GM23338 (cell line): Measurements from ENCODE around the gene RNF130. TPM values are rescaled to one million over a fixed set of nuclear protein-coding genes. Genes with fewer than 3 reads are reported as not detected.

Source experiments
- ATAC-seq: fragments of 200-7000 bp; cut with Tn5 transposase; 3 replicates; pipeline ENCODE4 v1.9.1; 2020
- DNase-seq: peaks from one replicate; pipeline ENCODE4 v3.0.0-alpha.2; 2015; ENCODE audit warnings: low spot score
- H2AFZ ChIP-seq: fragments of 200-600 bp; sonication (generic); 2 replicates; pipeline ENCODE4 v1.8.0; 2016; ENCODE audit warnings: antibody characterized with exemption, mild to moderate bottlenecking, moderate library complexity
- H3F3A ChIP-seq: fragments of 200-600 bp; sonication (generic); replicated peaks from 2 replicates; pipeline ENCODE4 v1.8.0; 2017; ENCODE audit warnings: antibody characterized with exemption, mixed run types, low read depth
- H3K27ac ChIP-seq: fragments of 200-600 bp; sonication (generic); 2 replicates; pipeline ENCODE4 v1.6.1; 2016; ENCODE audit warnings: low read depth
- H3K27me3 ChIP-seq: fragments of 200-600 bp; sonication (generic); 2 replicates; pipeline ENCODE4 v1.8.0; 2016; ENCODE audit warnings: mild to moderate bottlenecking, mixed run types, moderate library complexity; ENCODE audit not compliant: insufficient read depth
- H3K36me3 ChIP-seq: fragments of 200-600 bp; sonication (generic); 2 replicates; pipeline ENCODE4 v1.8.0; 2016; ENCODE audit warnings: mild to moderate bottlenecking; ENCODE audit not compliant: insufficient read depth
- H3K4me1 ChIP-seq: fragments of 200-600 bp; sonication (generic); 2 replicates; pipeline ENCODE4 v1.8.0; 2016; ENCODE audit warnings: mild to moderate bottlenecking, moderate library complexity; ENCODE audit not compliant: insufficient read depth
- H3K4me2 ChIP-seq: fragments of 200-600 bp; sonication (generic); 2 replicates; pipeline ENCODE4 v1.7.1; 2017; ENCODE audit warnings: mixed run types
- H3K4me3 ChIP-seq: fragments of 200-600 bp; sonication (generic); 2 replicates; pipeline ENCODE4 v1.6.1; 2016; ENCODE audit warnings: mixed run types
- H3K79me2 ChIP-seq: fragments of 200-600 bp; sonication (generic); replicated peaks from 2 replicates; pipeline ENCODE4 v1.8.0; 2017; ENCODE audit warnings: mild to moderate bottlenecking; ENCODE audit not compliant: insufficient read depth
- H3K9me2 ChIP-seq: fragments of 200-600 bp; sonication (generic); 2 replicates; pipeline ENCODE4 v1.8.0; 2017; ENCODE audit not compliant: insufficient read depth
- H4K20me1 ChIP-seq: fragments of 200-600 bp; sonication (generic); replicated peaks from 2 replicates; pipeline ENCODE4 v1.8.0; 2017; ENCODE audit warnings: mild to moderate bottlenecking; ENCODE audit not compliant: insufficient read depth
- H3K27ac Mint-ChIP-seq: 2 replicates; pipeline ENCODE4 v1.8.0; 2020; ENCODE audit warnings: inconsistent platforms, mild to moderate bottlenecking, moderate library complexity, mixed read lengths
- H3K27me3 Mint-ChIP-seq: 3 replicates; pipeline ENCODE4 v1.8.0; 2022; ENCODE audit warnings: low read depth, mild to moderate bottlenecking, moderate library complexity, mixed read lengths, inconsistent platforms; ENCODE audit not compliant: insufficient read depth, poor library complexity
- H3K36me3 Mint-ChIP-seq: 3 replicates; pipeline ENCODE4 v1.8.0; 2021; ENCODE audit warnings: low read depth, mild to moderate bottlenecking, inconsistent platforms, moderate library complexity, mixed read lengths
- H3K4me1 Mint-ChIP-seq: 3 replicates; pipeline ENCODE4 v1.8.0; 2020; ENCODE audit warnings: mild to moderate bottlenecking, inconsistent platforms, mixed read lengths
- H3K4me3 Mint-ChIP-seq: 3 replicates; pipeline ENCODE4 v1.8.0; 2021; ENCODE audit warnings: moderate library complexity, mild to moderate bottlenecking, inconsistent platforms, mixed read lengths
- H3K9me3 Mint-ChIP-seq: 3 replicates; pipeline ENCODE4 v1.8.0; 2020; ENCODE audit warnings: moderate library complexity, mild to moderate bottlenecking, inconsistent platforms, mixed read lengths
- CREB1 ChIP-seq: fragments of 250-450 bp; sonication (Bioruptor Pico); IDR thresholded peaks from 2 replicates; pipeline ENCODE4 v1.5.0; 2020; ENCODE audit warnings: low read depth, mild to moderate bottlenecking, moderate library complexity
- POLR2AphosphoS5 ChIP-seq: IDR thresholded peaks from 2 replicates; pipeline ENCODE4 v1.6.1; 2016; ENCODE audit warnings: antibody characterized with exemption, low read depth
- STAT1 ChIP-seq: IDR thresholded peaks from one replicate; pipeline ENCODE4 v1.6.1; 2016; ENCODE audit warnings: antibody characterized with exemption; ENCODE audit not compliant: unreplicated experiment
- ZNF331 ChIP-seq: fragments of 250-450 bp; sonication (Bioruptor Pico); IDR thresholded peaks from 2 replicates; pipeline ENCODE4 v1.5.0; 2020; ENCODE audit warnings: low read depth, mild to moderate bottlenecking, moderate library complexity
- polyA plus RNA-seq: library from polyadenylated mRNA; unstranded; fragments of >200 nt; fragmentation: Nextera tagmentation; extraction: Ambion mirVana; gene quantifications from 2 replicates; pipeline ENCODE4 v1.2.1, GENCODE V29; 2016
- total RNA-seq: library from RNA; depleted of rRNA; stranded (reverse); fragments of >200 nt; shearing (Covaris generic); gene quantifications from 2 replicates; pipeline ENCODE4 v1.2.3, GENCODE V29; 2014
- TF ChIP-seq, protein P1 (sequence below), 2 experiments: fragments of 200-600 bp in 1 of 2; sonication (generic) in 1 of 2; conservative IDR thresholded peaks; 2 replicates each; pipeline versions ENCODE4 v1.5.1 to v1.6.1; 2016 to 2017; ENCODE audit warnings: antibody characterized with exemption in 2 of 2, low read depth in 2 of 2, mild to moderate bottlenecking in 2 of 2, moderate library complexity in 1 of 2
- TF ChIP-seq, protein P2 (sequence below): IDR thresholded peaks from one replicate; pipeline ENCODE4 v1.6.1; 2018; ENCODE audit warnings: antibody characterized with exemption; ENCODE audit not compliant: unreplicated experiment

The RNF130 gene
- total and polyA plus RNA-seq, 2 experiments from 2014 or later: 60.1 to 97.3 TPM

DNA sequence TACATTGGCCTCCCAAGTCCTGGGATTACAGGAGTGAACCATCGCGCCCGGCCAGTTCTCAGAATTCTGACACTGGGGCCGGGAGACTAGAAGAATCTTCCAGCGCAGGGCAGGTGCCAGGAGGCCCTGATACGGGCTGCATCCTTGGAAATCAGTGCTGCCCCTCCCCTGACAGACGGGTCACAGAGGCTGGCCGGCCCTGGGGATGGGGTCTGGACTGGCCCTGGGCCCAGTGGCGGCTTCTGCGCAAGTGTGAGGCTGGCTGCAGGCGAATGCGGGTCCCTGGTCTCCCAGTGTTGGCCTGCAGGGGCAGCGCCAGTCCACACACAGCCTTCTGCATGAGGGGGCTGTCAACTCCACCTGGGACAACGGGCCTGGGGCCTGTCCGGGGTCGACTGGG, 163.0 kb downstream of the RNF130 start:
- H3K27ac ChIP-seq: no peak overlapping the region
- H3K27me3 Mint-ChIP-seq: peaks cover 14% of the 10 kb centered on the region
- no peaks in the 10 kb centered on the region for H3K27me3 ChIP-seq
- H2AFZ ChIP-seq: no peak overlapping the region
- H3K36me3 ChIP-seq: no peaks in the 10 kb centered on the region
- peak overlapping the region; percentile 81; the same call in 1 of the 2 replicates for H3K4me2 ChIP-seq
- peaks cover 15% of the 10 kb centered on the region for H3K36me3 Mint-ChIP-seq
- TF ChIP-seq STAT1: no peak
- no peak for TF ChIP-seq ZNF331
- TF ChIP-seq, protein P1, sequence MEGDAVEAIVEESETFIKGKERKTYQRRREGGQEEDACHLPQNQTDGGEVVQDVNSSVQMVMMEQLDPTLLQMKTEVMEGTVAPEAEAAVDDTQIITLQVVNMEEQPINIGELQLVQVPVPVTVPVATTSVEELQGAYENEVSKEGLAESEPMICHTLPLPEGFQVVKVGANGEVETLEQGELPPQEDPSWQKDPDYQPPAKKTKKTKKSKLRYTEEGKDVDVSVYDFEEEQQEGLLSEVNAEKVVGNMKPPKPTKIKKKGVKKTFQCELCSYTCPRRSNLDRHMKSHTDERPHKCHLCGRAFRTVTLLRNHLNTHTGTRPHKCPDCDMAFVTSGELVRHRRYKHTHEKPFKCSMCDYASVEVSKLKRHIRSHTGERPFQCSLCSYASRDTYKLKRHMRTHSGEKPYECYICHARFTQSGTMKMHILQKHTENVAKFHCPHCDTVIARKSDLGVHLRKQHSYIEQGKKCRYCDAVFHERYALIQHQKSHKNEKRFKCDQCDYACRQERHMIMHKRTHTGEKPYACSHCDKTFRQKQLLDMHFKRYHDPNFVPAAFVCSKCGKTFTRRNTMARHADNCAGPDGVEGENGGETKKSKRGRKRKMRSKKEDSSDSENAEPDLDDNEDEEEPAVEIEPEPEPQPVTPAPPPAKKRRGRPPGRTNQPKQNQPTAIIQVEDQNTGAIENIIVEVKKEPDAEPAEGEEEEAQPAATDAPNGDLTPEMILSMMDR (conservative IDR thresholded peaks at IDR 0.05; ENCODE audit: low read depth in 2 of 2): peak; percentile 52 to 81
- peaks cover 3% of the 10 kb centered on the region; the same call in 1 of the 2 replicates for H4K20me1 ChIP-seq
- H3K4me1 ChIP-seq: peaks cover 13% of the 10 kb centered on the region
- no peaks in the 10 kb centered on the region; the same call in 2 of the 3 replicates for H3K9me3 Mint-ChIP-seq
- DNase-seq (peak; percentile 84), ATAC-seq (peak; percentile 91)
- no peaks in the 10 kb centered on the region for H3K9me2 ChIP-seq
- peaks cover 10% of the 10 kb centered on the region for H3K79me2 ChIP-seq
- H3K4me1 Mint-ChIP-seq: peaks cover 2% of the 10 kb centered on the region; the same call in 1 of the 3 replicates
- peaks cover 21% of the 10 kb centered on the region for H3F3A ChIP-seq
- peak overlapping the region; percentile 71 for H3K4me3 Mint-ChIP-seq
- no peak overlapping the region for H3K4me3 ChIP-seq
- H3K27ac Mint-ChIP-seq: no peak overlapping the region

DNA sequence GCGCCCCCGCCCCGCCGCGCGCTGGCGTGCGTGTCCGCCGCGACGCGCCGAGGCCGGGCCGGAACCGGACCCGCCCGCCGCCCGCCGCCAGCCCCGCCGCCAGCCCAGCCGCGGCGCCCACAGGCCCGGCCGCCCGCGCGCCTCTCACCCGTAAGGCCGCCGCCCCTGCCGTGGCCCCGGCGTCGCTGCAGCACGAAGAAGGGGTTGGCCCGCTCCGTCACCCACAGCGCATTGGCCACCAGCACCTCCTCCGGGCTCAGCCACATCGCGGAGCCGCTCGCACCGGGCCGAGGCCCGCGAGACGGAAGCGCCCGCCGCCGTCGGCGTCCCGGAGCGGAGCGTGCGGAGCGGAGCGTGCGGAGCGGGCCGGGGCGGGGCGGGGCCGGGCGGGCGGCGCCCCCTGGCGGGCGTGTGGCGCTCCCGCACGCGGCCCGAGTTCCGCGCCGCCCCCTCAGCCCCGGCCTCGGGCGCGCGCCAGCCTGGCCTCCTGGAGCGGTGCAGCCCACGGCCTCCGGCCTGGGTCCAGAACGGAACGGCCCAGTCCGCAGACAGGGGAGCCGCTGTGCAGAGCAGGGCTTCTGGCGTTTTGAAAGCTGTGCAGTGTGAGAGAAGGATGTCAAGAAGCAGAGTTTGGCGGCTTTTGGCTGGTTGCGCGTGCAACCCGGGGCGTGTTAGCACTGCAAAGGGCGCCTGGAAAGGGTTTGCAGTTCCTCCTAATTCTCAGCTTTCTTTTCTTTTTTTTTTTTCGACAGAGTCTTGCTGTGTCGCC, 163.8 kb downstream of the RNF130 start, which contains the start of gene TBC1D9B:
Gene TBC1D9B, minus strand, starts transcription at position 342 of the 769 bp plus-strand sequence. Its CDS starts 76 bp downstream, at position 266.
- H3K79me2 ChIP-seq: peaks cover 10% of the 10 kb centered on the region
- Mint-ChIP-seq H3K9me3 (no peaks in the 10 kb centered on the region), H3K4me3 (peak within 1 kb of the TSS; percentile 83), H3K36me3 (peaks cover 19% of the 10 kb centered on the region), H3K27me3 (peaks cover 14% of the 10 kb centered on the region), H3K4me1 (peaks cover 2% of the 10 kb centered on the region; the same call in 1 of the 3 replicates), H3K27ac (no peak within 1 kb of the TSS)
- no peaks in the 10 kb centered on the region for H3K36me3 ChIP-seq
- TF ChIP-seq POLR2AphosphoS5: peak; percentile 47
- TF ChIP-seq, protein P2, sequence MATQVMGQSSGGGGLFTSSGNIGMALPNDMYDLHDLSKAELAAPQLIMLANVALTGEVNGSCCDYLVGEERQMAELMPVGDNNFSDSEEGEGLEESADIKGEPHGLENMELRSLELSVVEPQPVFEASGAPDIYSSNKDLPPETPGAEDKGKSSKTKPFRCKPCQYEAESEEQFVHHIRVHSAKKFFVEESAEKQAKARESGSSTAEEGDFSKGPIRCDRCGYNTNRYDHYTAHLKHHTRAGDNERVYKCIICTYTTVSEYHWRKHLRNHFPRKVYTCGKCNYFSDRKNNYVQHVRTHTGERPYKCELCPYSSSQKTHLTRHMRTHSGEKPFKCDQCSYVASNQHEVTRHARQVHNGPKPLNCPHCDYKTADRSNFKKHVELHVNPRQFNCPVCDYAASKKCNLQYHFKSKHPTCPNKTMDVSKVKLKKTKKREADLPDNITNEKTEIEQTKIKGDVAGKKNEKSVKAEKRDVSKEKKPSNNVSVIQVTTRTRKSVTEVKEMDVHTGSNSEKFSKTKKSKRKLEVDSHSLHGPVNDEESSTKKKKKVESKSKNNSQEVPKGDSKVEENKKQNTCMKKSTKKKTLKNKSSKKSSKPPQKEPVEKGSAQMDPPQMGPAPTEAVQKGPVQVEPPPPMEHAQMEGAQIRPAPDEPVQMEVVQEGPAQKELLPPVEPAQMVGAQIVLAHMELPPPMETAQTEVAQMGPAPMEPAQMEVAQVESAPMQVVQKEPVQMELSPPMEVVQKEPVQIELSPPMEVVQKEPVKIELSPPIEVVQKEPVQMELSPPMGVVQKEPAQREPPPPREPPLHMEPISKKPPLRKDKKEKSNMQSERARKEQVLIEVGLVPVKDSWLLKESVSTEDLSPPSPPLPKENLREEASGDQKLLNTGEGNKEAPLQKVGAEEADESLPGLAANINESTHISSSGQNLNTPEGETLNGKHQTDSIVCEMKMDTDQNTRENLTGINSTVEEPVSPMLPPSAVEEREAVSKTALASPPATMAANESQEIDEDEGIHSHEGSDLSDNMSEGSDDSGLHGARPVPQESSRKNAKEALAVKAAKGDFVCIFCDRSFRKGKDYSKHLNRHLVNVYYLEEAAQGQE: no peak
- TF ChIP-seq, protein P1 (conservative IDR thresholded peaks at IDR 0.05; ENCODE audit: low read depth in 2 of 2): peak in 1 of 2 experiments; percentile 35; a peak in 2 of 4 replicates
- no peak for TF ChIP-seq CREB1 (CRISPR knock-in tag)
- H3K4me1 ChIP-seq: peaks cover 13% of the 10 kb centered on the region
- peak within 1 kb of the TSS; percentile 83 for H3K4me2 ChIP-seq
- peak within 1 kb of the TSS; percentile 97 for H2AFZ ChIP-seq
- peak; percentile 79 for ATAC-seq
- no peaks in the 10 kb centered on the region for H3K27me3 ChIP-seq
- peaks cover 21% of the 10 kb centered on the region for H3F3A ChIP-seq
- H3K9me2 ChIP-seq: no peaks in the 10 kb centered on the region
- H4K20me1 ChIP-seq: peaks cover 3% of the 10 kb centered on the region; the same call in 1 of the 2 replicates
- peak; percentile 83 for DNase-seq
- H3K4me3 ChIP-seq: peak within 1 kb of the TSS; percentile 68
- no peak within 1 kb of the TSS for H3K27ac ChIP-seq
